AG09309 (cell line): ENCODE measurements around the gene CATSPER1.

ENCODE experiments used
- DNase-seq: peaks from one replicate; pipeline ENCODE4 v3.0.0-alpha.2; 2010; ENCODE audit warnings: low read depth
- H3K4me3 ChIP-seq: 2 replicates; pipeline ENCODE4 v1.5.1; 2011; ENCODE audit warnings: mild to moderate bottlenecking, low read depth, low read length, moderate library complexity; ENCODE audit not compliant: control insufficient read depth
- TF ChIP-seq, protein P1 (sequence below): IDR thresholded peaks from 2 replicates; pipeline ENCODE4 v1.5.1; 2011; ENCODE audit warnings: mild to moderate bottlenecking, low read depth, low read length, inconsistent platforms; ENCODE audit not compliant: insufficient read depth, control insufficient read depth; ENCODE audit errors: missing control alignments

CATSPER1 gene

GRCh38 chr11:65968600-65969482 is 57.4 kb downstream of the CATSPER1 start:
- DNase-seq = no peak
- no peak overlapping the region for H3K4me3 ChIP-seq
- TF ChIP-seq, protein P1, sequence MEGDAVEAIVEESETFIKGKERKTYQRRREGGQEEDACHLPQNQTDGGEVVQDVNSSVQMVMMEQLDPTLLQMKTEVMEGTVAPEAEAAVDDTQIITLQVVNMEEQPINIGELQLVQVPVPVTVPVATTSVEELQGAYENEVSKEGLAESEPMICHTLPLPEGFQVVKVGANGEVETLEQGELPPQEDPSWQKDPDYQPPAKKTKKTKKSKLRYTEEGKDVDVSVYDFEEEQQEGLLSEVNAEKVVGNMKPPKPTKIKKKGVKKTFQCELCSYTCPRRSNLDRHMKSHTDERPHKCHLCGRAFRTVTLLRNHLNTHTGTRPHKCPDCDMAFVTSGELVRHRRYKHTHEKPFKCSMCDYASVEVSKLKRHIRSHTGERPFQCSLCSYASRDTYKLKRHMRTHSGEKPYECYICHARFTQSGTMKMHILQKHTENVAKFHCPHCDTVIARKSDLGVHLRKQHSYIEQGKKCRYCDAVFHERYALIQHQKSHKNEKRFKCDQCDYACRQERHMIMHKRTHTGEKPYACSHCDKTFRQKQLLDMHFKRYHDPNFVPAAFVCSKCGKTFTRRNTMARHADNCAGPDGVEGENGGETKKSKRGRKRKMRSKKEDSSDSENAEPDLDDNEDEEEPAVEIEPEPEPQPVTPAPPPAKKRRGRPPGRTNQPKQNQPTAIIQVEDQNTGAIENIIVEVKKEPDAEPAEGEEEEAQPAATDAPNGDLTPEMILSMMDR = no peak

DNA sequence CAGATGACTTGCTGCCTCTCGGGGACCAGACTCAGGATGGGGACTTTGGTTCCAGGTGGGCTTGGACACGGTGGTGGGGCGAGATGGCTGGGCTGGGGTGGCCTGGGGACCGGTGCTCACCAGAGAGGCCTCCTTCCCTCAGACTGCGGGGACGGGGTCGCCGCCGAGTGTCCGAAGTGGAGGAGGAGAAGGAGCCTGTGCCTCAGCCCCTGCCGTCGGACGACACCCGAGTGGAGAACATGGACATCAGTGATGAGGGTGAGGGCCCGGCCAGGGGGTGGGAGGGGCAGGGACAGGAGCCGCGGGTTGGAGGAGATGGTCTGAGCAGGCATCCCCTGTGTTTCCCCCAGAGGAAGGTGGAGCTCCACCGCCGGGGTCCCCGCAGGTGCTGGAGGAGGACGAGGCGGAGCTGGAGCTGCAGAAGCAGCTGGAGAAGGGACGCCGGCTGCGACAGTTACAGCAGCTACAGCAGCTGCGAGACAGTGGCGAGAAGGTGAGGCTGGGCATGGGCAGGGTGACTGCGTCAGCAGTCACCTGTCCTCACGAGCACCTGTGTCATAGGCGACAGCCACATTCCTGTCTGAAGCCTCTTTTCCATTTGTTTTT is 58.8 kb downstream of the CATSPER1 start:
- H3K4me3 ChIP-seq = no peak overlapping the region
- no peak for DNase-seq

More for the DNA sequence above, 58.8 kb downstream of the CATSPER1 start:
- TF ChIP-seq, protein P1 = no peak
